Gastrocnemius medialis (tissue), 4 donors: ENCODE results near the gene PLXNB3.

Source experiments
- POLR2A ChIP-seq, 2 donors: fragments of 450-650 bp; IDR thresholded peaks; one replicate each; pipeline ENCODE4 v1.6.1; 2017; ENCODE audit warnings: antibody characterized with exemption in 2 of 2, mild to moderate bottlenecking in 2 of 2, moderate library complexity in 2 of 2
- TF ChIP-seq, protein P1 (sequence below), 5 experiments: fragments of 450-650 bp in 3 of 5; fragments of 200-600 bp in 2 of 5; sonication (generic) in 2 of 5; IDR thresholded peaks in 4 of 5; conservative IDR thresholded peaks in 1 of 5; 1 replicate in 4 of 5; 2 replicates in 1 of 5; pipeline ENCODE4 v1.5.1; 2016 to 2019; ENCODE audit warnings: antibody characterized with exemption in 5 of 5, mild to moderate bottlenecking in 3 of 5, moderate library complexity in 3 of 5

- TF ChIP-seq POLR2A (IDR thresholded peaks at IDR 0.05) = no peak
- TF ChIP-seq, protein P1, sequence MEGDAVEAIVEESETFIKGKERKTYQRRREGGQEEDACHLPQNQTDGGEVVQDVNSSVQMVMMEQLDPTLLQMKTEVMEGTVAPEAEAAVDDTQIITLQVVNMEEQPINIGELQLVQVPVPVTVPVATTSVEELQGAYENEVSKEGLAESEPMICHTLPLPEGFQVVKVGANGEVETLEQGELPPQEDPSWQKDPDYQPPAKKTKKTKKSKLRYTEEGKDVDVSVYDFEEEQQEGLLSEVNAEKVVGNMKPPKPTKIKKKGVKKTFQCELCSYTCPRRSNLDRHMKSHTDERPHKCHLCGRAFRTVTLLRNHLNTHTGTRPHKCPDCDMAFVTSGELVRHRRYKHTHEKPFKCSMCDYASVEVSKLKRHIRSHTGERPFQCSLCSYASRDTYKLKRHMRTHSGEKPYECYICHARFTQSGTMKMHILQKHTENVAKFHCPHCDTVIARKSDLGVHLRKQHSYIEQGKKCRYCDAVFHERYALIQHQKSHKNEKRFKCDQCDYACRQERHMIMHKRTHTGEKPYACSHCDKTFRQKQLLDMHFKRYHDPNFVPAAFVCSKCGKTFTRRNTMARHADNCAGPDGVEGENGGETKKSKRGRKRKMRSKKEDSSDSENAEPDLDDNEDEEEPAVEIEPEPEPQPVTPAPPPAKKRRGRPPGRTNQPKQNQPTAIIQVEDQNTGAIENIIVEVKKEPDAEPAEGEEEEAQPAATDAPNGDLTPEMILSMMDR (IDR thresholded peaks at IDR 0.05 in 4 of 5, conservative IDR thresholded peaks at IDR 0.05 in 1 of 5) = no peak
These were observed 22.6 kb upstream of the PLXNB3 start for GRCh38 chrX:153741446-153741845.
